CD4-positive, alpha-beta T cell treated with Interleukin-10 for 1 hour (primary cell): ENCODE measurements around the gene LDB3.

Experiments
- DNase-seq: peaks from one replicate; pipeline ENCODE4 v3.0.0-alpha.2; 2020

LDB3 gene

GRCh38 chr10:86666538-86666937, 1.8 kb upstream of the LDB3 start:
- DNase-seq: no peak

DNA sequence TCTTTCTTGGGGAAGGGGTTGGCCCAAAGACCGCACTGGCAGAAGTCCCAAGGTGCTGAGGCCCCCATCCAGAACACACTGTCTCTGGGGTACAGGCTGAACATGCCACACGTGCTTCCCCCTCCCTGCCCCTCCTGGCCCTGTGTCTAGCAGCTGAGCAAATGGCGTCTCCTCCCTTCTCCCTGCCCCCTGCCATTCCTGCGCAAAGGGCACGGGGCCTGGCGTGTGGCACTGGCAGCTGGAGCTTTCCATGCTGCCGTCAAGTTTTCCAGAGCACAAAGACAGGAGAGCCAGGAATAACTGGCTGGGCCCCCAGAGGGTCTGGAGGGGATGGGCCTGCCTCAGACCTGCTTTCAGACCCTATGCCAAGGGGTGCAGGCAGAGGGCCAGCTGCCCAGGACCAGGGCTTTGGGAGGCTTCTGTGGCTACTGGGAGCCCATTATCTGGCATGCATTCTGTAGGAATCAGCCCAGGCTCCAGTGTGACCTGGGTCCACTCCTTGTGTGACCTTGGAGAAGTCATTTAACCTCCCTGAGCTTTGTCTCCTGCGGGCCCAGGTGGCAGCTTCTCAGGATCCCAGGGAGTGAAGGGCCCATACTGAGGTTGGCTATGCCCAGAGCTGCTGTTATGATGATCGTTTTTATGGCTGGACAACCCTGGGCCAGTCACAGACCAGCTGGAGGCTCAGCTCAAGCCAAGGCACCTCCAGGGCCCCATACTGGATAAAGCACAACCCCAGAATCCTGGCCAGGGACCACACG, 710 bp upstream of the LDB3 start:
- DNase-seq: no peak

DNA sequence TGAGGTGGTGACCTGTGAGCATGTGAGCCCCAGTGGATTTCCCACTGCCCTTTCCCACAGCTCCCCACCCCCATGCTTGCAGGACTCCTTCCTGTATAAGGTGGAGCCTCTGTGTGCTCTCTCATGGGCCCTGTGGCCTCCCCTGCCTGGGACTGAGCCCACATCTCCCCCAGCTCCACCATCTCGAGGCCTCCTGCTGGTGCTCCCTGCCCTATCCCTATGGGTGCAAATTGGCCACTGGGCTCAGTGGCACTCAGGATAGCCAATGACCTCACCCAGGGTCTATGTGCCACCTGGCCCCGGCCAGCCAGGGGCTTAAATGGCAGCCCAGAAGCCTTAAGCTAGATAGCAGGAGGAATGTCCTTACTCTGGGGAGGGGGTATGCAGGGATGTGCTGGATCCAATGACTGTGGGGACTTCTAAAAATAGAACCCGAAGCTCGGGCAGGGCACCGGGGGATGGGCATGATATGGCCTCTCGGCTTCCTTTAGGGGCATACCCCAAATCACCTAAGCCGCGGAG, 2.0 kb downstream of the LDB3 start:
- DNase-seq: no peak

GRCh38 chr10:86670876-86671275, 2.6 kb downstream of the LDB3 start:
- DNase-seq: no peak

DNA sequence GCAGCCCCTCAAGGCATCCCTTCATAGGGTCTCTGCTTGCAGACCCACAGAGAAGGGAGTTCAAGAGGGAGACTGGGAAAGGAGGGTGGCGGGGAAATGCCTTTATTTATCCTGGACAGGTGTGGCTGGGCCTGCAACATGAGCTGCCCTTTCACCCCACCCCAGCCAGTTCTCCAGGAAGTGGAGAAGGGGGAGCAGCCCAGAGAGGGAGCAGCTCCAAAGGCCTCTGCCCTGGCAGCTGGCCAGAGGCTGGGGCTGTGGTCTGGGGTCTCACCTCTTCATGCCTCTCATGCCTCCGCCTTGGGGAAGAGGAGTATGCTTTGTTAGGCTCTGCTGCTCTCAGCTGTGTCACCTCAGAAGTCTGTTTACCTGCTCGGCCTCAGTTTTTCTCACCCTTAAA, 3.1 kb downstream of the LDB3 start:
- DNase-seq: no peak

DNA sequence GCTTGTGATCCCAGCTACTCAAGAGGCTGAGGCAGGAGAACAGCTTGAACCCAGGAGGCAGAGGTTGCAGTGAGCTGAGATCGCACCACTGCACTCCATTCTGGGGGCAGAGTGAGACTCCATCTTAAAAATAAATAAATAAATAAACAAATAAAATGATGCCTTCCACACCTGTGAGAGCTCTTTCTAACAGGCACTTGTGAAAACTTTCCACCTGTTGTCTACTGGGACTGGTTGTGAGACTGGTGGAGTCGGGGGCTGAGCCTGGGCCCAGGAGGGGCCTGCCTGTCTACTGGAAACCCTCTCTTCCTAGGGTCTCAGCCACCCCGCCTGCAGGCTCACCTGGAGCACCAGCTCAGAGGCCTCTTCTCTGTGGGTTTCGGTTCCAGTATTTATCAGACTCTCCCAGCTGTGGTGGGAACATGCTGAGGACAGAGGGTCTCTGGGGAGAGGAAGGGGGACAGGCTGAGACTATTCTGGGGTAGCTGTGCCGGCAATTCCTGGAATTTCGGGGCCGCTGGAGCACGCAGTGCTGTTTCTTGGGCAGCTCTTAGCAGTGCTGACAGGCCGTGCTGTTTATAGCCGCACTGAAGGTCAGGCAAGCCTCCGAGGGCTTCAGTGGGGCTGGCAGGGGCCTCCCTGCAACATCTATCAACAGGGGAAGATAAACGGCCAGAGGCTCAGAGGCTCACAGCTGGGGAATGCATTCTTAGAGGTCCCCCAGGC, 3.8 kb downstream of the LDB3 start:
- no peak for DNase-seq

GRCh38 chr10:86673216-86673826, 5.0 kb downstream of the LDB3 start:
- DNase-seq: no peak

DNA sequence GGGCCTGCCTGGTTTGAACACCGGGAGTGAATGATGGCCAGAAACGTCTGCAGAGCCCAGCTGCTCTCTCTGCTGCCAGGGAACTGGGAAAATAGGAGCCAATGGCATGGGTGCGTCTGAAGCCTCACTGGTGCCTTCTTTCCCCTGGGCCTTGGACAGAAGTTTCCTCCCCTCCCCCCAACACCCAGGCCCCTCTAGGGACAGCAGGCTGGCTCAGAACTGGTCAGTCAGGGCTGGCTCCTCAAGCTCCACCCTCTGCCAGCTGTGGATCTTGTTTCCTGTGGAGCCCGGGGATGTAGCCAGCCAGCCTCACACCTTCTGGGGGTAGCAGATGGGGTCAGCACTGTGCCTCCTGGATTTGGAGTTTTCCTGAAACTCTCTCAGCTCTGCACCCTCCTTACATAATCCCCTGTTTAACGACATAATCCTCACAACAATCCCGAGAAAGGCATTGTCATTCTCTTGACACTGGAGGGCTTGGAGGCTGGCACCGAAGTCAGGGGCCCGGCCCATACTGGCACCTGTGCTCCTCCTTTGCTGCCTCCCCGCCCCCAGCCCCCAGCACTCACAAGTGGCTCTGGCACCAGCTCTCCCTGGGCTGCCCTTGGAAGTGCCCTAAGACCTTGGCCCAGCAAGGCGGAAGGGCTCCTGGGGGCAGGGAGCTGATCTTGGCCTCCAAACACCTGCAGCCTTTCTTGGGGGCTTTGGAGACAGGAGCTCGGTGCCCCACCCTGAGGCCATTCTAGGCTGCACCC, 5.7 kb downstream of the LDB3 start:
- DNase-seq: no peak

GRCh38 chr10:86674912-86675311, 6.6 kb downstream of the LDB3 start:
- no peak for DNase-seq

GRCh38 chr10:86677374-86677773, 9.1 kb downstream of the LDB3 start:
- no peak for DNase-seq

GRCh38 chr10:86678999-86679792, 10.9 kb downstream of the LDB3 start:
- DNase-seq: no peak

DNA sequence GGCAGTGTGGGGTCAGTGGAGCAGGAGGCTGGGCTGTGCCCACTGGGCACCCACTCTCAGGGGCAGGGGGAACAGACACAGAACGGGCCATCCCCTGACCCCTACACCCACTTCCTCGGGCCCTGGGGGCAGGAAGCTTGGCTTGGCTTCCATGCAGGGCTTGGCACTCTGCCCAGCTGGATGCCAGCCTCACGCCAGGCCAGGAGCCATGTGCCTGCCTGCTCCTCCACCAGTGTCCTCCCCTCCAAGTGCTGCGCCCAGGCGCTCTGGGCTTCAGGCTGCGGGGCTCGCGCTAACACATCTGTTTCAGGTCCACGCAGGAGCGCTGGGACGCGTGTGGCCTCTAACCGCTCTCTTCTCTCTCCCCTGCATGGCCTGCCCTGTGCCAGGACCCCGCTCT, 12.7 kb downstream of the LDB3 start:
- no peak for DNase-seq

DNA sequence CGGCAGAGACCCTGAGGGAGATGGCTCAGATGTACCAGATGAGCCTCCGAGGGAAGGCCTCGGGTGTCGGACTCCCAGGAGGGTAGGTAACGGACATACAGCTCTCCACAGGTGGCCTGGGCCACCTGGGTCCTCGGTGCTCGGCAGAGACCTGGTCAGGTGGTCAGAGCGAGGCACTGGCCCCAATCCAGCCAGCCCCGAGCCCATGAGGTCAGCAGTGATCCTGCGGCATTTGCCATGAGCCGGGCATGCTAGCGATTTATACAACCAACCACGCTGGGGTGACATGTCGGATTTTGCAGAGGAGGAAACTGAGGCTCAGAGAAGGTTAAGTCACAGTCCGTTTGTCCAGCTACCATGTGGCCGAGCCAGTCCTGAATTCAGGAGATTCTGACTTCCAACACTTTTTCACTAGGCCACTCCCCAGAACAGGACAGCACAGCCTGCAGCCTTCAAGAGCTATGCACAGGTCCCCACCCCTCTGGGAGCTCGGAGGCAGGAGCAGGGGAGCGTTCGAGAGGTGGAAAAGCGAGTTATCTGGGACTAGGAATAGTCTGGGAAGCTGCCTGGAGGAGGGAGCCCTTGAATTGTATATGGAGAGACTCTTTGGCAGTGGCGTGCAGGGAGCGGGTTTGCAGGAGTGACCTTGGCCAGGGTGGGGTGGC, 13.5 kb downstream of the LDB3 start:
- no peak for DNase-seq

- no peak for DNase-seq
Observed at GRCh38 chr10:86682675-86683074, 14.4 kb downstream of the LDB3 start.

GRCh38 chr10:86684331-86685097, 16.2 kb downstream of the LDB3 start:
- no peak for DNase-seq

DNA sequence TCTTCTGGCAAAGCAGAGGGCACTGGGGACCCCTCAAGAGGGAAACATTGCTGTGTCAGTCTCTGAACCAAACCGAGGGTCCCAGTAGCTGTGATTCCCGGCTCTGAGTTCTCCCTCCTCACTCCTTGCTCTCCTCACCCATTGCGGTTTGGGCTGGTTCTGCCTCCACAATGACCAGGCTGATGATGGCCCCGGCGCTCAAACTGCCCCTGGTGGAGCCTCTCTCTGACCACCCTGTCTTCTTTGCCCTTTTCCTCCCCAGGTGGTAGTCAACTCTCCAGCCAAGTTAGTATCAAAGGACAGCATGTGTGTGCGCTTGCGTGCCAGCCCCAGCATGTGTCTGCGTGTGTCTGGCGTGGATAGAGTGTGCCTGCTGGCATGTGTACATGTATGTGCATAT, 17.1 kb downstream of the LDB3 start:
- no peak for DNase-seq

- DNase-seq: no peak
Observed at GRCh38 chr10:86685893-86686632, 17.8 kb downstream of the LDB3 start.

- DNase-seq: no peak
Observed at GRCh38 chr10:86686972-86687371, 18.7 kb downstream of the LDB3 start.

DNA sequence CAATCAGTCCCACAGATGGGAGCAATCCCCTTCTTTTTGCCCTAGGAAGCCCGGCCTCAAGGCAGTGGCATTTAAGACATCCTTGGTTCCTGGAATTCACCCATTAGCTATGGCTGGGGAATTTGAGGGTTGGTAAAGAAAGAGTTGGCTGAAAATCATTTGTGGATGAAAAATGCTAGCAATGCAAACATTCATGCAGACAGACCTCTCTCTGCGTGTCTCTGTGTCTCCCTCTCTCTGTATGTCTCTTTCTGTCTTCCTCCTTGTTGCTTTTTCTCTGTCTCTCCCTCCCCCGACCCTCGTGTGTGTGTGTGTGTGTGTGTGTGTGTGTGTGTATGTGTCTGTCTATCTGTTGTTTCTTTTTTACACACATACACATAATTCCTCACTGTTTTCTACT, 19.4 kb downstream of the LDB3 start:
- DNase-seq: no peak

DNA sequence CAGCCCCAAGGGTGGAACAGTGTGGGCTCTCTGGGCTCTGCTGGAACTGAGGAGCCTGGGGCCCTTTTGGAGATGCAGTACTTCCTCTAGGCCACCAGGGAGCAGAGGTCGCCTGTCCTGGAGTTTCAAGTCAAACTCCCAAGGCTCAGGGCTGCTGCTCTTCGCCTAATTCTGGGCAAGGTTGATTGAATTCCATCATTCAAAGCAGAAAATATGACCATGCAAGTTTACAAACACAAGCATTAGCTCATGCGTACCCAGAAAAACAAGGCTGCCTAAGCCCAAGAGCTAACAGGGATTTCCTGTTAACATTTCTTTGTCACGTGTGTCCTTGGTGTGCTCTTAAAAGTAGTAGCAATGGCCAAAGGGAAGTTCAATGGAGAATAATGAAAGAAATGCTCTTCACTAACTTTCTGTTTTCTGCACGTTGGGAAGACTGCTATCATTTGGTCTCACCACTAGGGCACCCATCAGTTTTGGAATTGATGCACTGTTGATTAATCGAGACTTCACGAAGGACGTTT, 20.1 kb downstream of the LDB3 start:
- DNase-seq: peak; percentile 62
